ENCODE results near the gene GBP1.
A peak's percentile ranks its signal among the peaks of the same experiment; 100 is the strongest.
"Not testable (repeated sequence)": the region's sequence is repeated elsewhere in the genome, so short reads cannot be mapped to it uniquely, and the experiment has no call there.

The GBP1 gene

GRCh38 chr1:89041119-89041641, 23.8 kb downstream of the GBP1 start:
- CTCF ChIA-PET = interaction anchor here (0.9 to 1.7 kb wide), 7 partner anchors 8 to 317 kb away, joined by 3 to 5 read pairs (median 4); no protein-coding TSS in a partner anchor
- TF ChIP-seq, protein P1, sequence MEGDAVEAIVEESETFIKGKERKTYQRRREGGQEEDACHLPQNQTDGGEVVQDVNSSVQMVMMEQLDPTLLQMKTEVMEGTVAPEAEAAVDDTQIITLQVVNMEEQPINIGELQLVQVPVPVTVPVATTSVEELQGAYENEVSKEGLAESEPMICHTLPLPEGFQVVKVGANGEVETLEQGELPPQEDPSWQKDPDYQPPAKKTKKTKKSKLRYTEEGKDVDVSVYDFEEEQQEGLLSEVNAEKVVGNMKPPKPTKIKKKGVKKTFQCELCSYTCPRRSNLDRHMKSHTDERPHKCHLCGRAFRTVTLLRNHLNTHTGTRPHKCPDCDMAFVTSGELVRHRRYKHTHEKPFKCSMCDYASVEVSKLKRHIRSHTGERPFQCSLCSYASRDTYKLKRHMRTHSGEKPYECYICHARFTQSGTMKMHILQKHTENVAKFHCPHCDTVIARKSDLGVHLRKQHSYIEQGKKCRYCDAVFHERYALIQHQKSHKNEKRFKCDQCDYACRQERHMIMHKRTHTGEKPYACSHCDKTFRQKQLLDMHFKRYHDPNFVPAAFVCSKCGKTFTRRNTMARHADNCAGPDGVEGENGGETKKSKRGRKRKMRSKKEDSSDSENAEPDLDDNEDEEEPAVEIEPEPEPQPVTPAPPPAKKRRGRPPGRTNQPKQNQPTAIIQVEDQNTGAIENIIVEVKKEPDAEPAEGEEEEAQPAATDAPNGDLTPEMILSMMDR (IDR thresholded peaks at IDR 0.05; ENCODE audit: control extremely low read depth, extremely low read depth, low read depth, missing control alignments) = no peak
- POLR2A ChIA-PET = interaction anchor here (0.8 to 1.1 kb wide), 2 partner anchors 24 to 150 kb away, joined by 3 read pairs; partner anchors contain the start of genes GBP1 and GTF2B
- peak; percentile 41 for DNase-seq (ENCODE audit: extremely low spot score)

GRCh38 chr1:89040315-89040626, 24.7 kb downstream of the GBP1 start:
- CTCF ChIA-PET = interaction anchor here (1.0 to 1.1 kb wide), 2 partner anchors 20 to 318 kb away, joined by 3 read pairs; no protein-coding TSS in a partner anchor
- TF ChIP-seq, protein P1 (IDR thresholded peaks at IDR 0.05; ENCODE audit: control extremely low read depth, extremely low read depth, low read depth, missing control alignments) = no peak
- POLR2A ChIA-PET = no interaction called here
- no peak for DNase-seq (ENCODE audit: extremely low spot score)

DNA sequence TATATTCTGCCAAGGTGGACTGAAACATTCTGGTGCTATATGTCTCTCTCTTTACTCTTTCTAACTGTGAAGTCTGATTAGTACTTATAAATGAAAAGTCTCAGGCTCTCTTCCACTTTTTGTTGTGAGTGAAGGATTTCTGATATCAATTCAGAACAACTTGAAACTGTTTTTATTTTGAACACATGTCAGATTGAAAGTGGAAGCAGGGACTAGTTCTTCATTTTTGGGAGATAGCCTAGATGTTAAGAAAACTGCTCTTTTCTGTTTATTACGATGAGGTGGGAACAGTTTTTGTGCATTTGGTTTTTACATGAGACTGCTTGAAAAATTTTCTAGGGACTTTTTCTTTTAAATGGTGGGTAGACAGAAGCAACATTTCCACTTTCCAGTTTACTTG, 27.8 kb downstream of the GBP1 start:
- peak; percentile 22 for DNase-seq (ENCODE audit: extremely low spot score)
- TF ChIP-seq, protein P1 (IDR thresholded peaks at IDR 0.05; ENCODE audit: control extremely low read depth, extremely low read depth, low read depth, missing control alignments) = no peak
- ChIA-PET POLR2A (no interaction called here), CTCF (no interaction called here)

GRCh38 chr1:89035080-89035479, 29.9 kb downstream of the GBP1 start:
- CTCF ChIA-PET = interaction anchor here (0.9 to 1.4 kb wide), 3 partner anchors 11 to 15 kb away, joined by 3 to 4 read pairs (median 4); partner anchors contain the start of gene GBP3
- POLR2A ChIA-PET = no interaction called here

GRCh38 chr1:89034004-89034403, 31.0 kb downstream of the GBP1 start:
- CTCF ChIA-PET = interaction anchor here (1.2 to 1.6 kb wide), 3 partner anchors 12 to 14 kb away, joined by 4 to 6 read pairs (median 4); partner anchors contain the start of gene GBP3
- POLR2A ChIA-PET; DNase-seq (ENCODE audit: extremely low spot score): not testable (repeated sequence)

More at GRCh38 chr1:89035080-89035479, 29.9 kb downstream of the GBP1 start:
- no peak for DNase-seq (ENCODE audit: extremely low spot score)
- TF ChIP-seq, protein P1 (IDR thresholded peaks at IDR 0.05; ENCODE audit: control extremely low read depth, extremely low read depth, low read depth, missing control alignments) = no peak

GRCh38 chr1:89029051-89029450, 36.0 kb downstream of the GBP1 start:
- DNase-seq (ENCODE audit: extremely low spot score); CTCF ChIA-PET; POLR2A ChIA-PET: not testable (repeated sequence)

GRCh38 chr1:89025928-89026327, 39.1 kb downstream of the GBP1 start:
- DNase-seq (ENCODE audit: extremely low spot score) = no peak
- ChIA-PET CTCF (interaction anchor here (1.2 kb wide), 1 partner anchor 9 kb away, joined by 3 read pairs; no protein-coding TSS in a partner anchor), POLR2A (no interaction called here)
- TF ChIP-seq, protein P1 (IDR thresholded peaks at IDR 0.05; ENCODE audit: control extremely low read depth, extremely low read depth, low read depth, missing control alignments) = no peak

Data from GM10248 (cell line).